ENCODE measurements around the gene PTX3.

DNA sequence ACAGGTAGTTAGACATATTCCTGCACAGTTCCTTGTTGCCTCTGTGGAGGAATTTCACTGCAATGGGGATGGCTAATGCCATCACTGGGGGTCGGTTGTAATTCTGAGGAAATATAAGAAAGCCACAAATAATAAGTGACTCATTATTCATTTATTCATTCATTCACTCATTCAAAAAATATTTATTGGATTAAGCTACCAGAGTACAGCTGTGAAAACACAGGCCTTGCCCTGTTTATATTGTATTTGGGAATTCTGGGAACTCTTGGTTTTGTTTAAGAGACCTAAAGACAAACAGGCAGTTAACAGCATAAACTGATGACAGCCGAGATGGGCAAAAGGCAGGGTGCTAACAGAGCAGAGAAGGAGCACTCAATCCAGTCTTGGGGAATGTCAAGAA lies 23.6 kb downstream of the PTX3 start:
- TF ChIP-seq POLR2A (IDR thresholded peaks at IDR 0.05), result no peak
- TF ChIP-seq, protein P1, sequence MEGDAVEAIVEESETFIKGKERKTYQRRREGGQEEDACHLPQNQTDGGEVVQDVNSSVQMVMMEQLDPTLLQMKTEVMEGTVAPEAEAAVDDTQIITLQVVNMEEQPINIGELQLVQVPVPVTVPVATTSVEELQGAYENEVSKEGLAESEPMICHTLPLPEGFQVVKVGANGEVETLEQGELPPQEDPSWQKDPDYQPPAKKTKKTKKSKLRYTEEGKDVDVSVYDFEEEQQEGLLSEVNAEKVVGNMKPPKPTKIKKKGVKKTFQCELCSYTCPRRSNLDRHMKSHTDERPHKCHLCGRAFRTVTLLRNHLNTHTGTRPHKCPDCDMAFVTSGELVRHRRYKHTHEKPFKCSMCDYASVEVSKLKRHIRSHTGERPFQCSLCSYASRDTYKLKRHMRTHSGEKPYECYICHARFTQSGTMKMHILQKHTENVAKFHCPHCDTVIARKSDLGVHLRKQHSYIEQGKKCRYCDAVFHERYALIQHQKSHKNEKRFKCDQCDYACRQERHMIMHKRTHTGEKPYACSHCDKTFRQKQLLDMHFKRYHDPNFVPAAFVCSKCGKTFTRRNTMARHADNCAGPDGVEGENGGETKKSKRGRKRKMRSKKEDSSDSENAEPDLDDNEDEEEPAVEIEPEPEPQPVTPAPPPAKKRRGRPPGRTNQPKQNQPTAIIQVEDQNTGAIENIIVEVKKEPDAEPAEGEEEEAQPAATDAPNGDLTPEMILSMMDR (IDR thresholded peaks at IDR 0.05 in 4 of 5, conservative IDR thresholded peaks at IDR 0.05 in 1 of 5), result no peak
